Lower leg skin (tissue), 4 donors: ENCODE results near the gene SEC16B. TPM values are rescaled to one million over a fixed set of nuclear protein-coding genes. Genes with fewer than 3 reads are reported as not detected.

Source experiments
- DNase-seq, 2 donors: peaks; one replicate each; pipeline ENCODE4 v3.0.0-alpha.2; 2019; ENCODE audit warnings: low spot score in 2 of 2
- H3K4me3 ChIP-seq: fragments of 200-600 bp; sonication (generic); 2 replicates; pipeline ENCODE4 v1.5.1; 2017; ENCODE audit warnings: mild to moderate bottlenecking, low read depth; ENCODE audit not compliant: poor library complexity, severe bottlenecking
- CTCF ChIP-seq, 3 donors: fragments of 450-650 bp; IDR thresholded peaks; one replicate each; pipeline ENCODE4 v1.5.1; 2016; ENCODE audit warnings: antibody characterized with exemption in 3 of 3, mild to moderate bottlenecking in 3 of 3, moderate library complexity in 2 of 3
- POLR2A ChIP-seq, 2 donors: fragments of 450-650 bp; IDR thresholded peaks; one replicate each; pipeline ENCODE4 v1.6.1; 2016 to 2017; ENCODE audit warnings: antibody characterized with exemption in 2 of 2, mild to moderate bottlenecking in 1 of 2, moderate library complexity in 1 of 2
- WGBS, 2 donors: methylation state at CpG; one replicate each; pipeline ENCODE4 v1.1.5; 2018; 5-methylcytosine and 5-hydroxymethylcytosine counted together
- intact Hi-C: fragments of 100-400 bp; cut with DNase I; formaldehyde crosslinking; loops from one replicate; pipeline ENCODE4 v1.15.0; 2023; ENCODE audit warnings: low total_unique reads
- total RNA-seq, 4 donors: library from RNA; depleted of rRNA; stranded (reverse); fragments of >200 nt; gene quantifications; one replicate each; pipeline ENCODE4 v1.1.0, GENCODE V29; 2016

The SEC16B gene
- total RNA-seq, 4 donors from 2014 or later = 0.21 to 1.8 (median 1.4) TPM

DNA sequence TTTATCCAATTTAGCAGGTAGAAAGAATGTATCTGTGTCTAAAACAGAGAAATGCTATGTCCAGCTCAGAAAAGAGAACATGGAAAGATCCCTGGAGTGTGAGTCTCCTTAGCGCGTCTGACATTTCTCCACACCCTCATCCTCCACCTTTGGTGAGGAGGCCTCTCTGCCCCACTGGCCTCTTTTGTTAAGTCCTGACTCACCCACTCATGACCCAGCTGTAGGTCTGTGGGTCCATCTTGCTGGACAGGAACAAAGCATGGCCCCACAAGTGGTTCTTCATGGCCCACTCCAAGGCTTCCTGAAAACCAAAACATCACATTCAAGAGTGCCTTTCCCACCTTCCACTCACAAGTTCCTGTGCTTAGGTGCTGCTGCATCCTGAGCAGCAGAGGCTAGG lies 15.8 kb downstream of the SEC16B start:
- TF ChIP-seq POLR2A (IDR thresholded peaks at IDR 0.05) (no peak), CTCF (IDR thresholded peaks at IDR 0.05) (no peak)
- WGBS, 2 donors = 71 to 95% methylated on average over 2 of the region's 2 CpGs
- intact Hi-C loops = no loop called here
- H3K4me3 ChIP-seq = no peak overlapping the region
- DNase-seq = peak in 1 of 2 donors; percentile 12

- no peak overlapping the region for H3K4me3 ChIP-seq
- WGBS, 2 donors = 92 to 96% methylated on average over 6 of the region's 6 CpGs
- intact Hi-C loops = no loop called here
- peak in 1 of 2 donors; percentile 42 for DNase-seq
- no peak for TF ChIP-seq CTCF (IDR thresholded peaks at IDR 0.05)
- no peak for TF ChIP-seq POLR2A (IDR thresholded peaks at IDR 0.05)
Observed at GRCh38 chr1:177953549-177953948, 16.3 kb downstream of the SEC16B start.

- intact Hi-C loops = no loop called here
- WGBS, 2 donors = 94% methylated on average over 9 of the region's 9 CpGs
- DNase-seq = no peak
- TF ChIP-seq CTCF (IDR thresholded peaks at IDR 0.05) = no peak
- no peak for TF ChIP-seq POLR2A (IDR thresholded peaks at IDR 0.05)
- H3K4me3 ChIP-seq = no peak overlapping the region
Observed at GRCh38 chr1:177952691-177953090, 17.2 kb downstream of the SEC16B start.

GRCh38 chr1:177952249-177952648 lies 17.6 kb downstream of the SEC16B start:
- no peak for TF ChIP-seq CTCF (IDR thresholded peaks at IDR 0.05)
- no peak for TF ChIP-seq POLR2A (IDR thresholded peaks at IDR 0.05)
- intact Hi-C loops = no loop called here
- no peak overlapping the region for H3K4me3 ChIP-seq
- DNase-seq = no peak
- 92 to 96% methylated on average over 7 of the region's 7 CpGs for WGBS, 2 donors

- no peak overlapping the region for H3K4me3 ChIP-seq
- no peak for DNase-seq
- intact Hi-C loops = no loop called here
- no peak for TF ChIP-seq POLR2A (IDR thresholded peaks at IDR 0.05)
- no peak for TF ChIP-seq CTCF (IDR thresholded peaks at IDR 0.05)
Observed at GRCh38 chr1:177950506-177950905, 19.4 kb downstream of the SEC16B start.

- TF ChIP-seq POLR2A (IDR thresholded peaks at IDR 0.05) (no peak), CTCF (IDR thresholded peaks at IDR 0.05) (peak in 1 of 3 donors; percentile 25)
- H3K4me3 ChIP-seq = no peak overlapping the region
- 11 to 24% methylated on average over 8 of the region's 8 CpGs for WGBS, 2 donors
- peak; percentile 41 to 89 for DNase-seq
- intact Hi-C loops = loop anchor here (10.0 kb wide), 1 partner anchor 1054 kb away; no protein-coding TSS in a partner anchor
Observed at GRCh38 chr1:177948336-177948972, 21.4 kb downstream of the SEC16B start.
